Prostate gland (tissue), 2 donors: Measurements from ENCODE around the gene SNAI1.

Experiments used
- CTCF ChIP-seq, 4 experiments: fragments of 200-600 bp in 2 of 4; fragments of 450-650 bp in 2 of 4; sonication (generic) in 2 of 4; IDR thresholded peaks; 1 replicate in 3 of 4; 2 replicates in 1 of 4; pipeline ENCODE4 v1.5.1; 2016 to 2019; ENCODE audit warnings: antibody characterized with exemption in 4 of 4, mild to moderate bottlenecking in 2 of 4, moderate library complexity in 2 of 4
- POLR2A ChIP-seq: fragments of 450-650 bp; IDR thresholded peaks from one replicate; pipeline ENCODE4 v1.6.1; 2016; ENCODE audit warnings: antibody characterized with exemption, mild to moderate bottlenecking
- POLR2AphosphoS5 ChIP-seq: sonication (generic); formaldehyde crosslinking; IDR thresholded peaks from one replicate; pipeline ENCODE4 v1.6.1; 2017; ENCODE audit warnings: antibody characterized with exemption

- TF ChIP-seq CTCF (IDR thresholded peaks at IDR 0.05) (no peak), POLR2AphosphoS5 (no peak), POLR2A (no peak)
Measured at GRCh38 chr20:49983123-49983847, 505 bp downstream of the SNAI1 start.
